Measurements from ENCODE around the gene TTC34. TPM values are rescaled to one million over a fixed set of nuclear protein-coding genes. Genes with fewer than 3 reads are reported as not detected.

TTC34 gene
- total and polyA plus RNA-seq, 2 of the 13 experiments (the other 11 are each of a cell fraction or from before 2014, with no cell fraction given): 0.07 to 0.11 TPM

DNA sequence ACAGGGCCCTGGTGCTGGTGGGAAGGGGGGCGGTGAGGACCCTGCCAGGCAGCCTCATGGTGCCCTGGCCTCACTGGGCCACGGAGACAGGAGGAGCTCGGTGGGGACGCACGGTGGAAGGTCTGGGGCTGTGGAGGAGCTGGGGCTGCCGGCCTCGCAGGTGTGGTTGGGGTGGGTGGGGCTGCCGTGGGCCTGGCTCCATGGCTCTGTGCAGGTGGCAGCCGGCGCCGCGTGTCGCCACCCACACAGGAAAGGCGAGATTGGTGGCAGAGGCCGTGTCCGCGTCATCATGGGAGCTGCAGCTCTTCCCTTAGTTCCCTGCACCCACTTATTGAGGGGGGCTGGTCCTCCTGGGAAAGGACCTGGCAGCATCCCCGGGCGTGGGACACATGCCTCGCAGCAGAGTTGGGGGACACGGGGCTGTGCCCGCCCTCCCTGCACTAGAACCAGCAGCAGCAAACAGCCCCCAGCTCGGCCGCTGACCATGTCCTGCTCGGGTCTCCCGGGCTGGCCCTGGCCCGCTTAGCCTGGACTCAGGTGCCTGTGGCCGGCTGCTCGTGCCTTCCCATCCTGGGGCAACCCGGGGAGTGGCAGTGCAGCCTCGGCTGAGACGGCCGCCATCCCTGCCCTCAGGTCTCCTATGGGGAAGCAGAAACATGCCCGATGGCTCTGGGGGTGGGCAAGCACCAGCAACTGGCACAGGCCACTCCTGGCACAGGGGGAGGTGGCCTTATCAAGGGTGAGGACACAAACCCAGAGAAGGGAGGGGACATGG, 7.5 kb upstream of the TTC34 start:
- H3K4me1 ChIP-seq (ENCODE audit: insufficient read depth, low read length): peaks cover 17% of the 10 kb centered on the region
- POLR2A ChIA-PET: no interaction called here
- no peak overlapping the region for H2AFZ ChIP-seq (ENCODE audit: low read length)
- 27% methylated on average over 5 of the region's 34 CpGs for WGBS (ENCODE audit: low lambda C conversion rate)
- in situ Hi-C loops (cut with HindIII; ENCODE audit: extremely low pct_ligation_motif_present, low pct_unique_long_range_greater_than_20kb) (no loop called here), intact Hi-C loops (cut with micrococcal nuclease; ENCODE audit: unreplicated experiment) (no loop called here)
- no peaks in the 10 kb centered on the region; the same call in 1 of the 2 replicates for H3K9me3 ChIP-seq (ENCODE audit: low read length)
- FAIRE-seq (no peak), DNase-seq (ENCODE audit: low spot score) (no peak), ATAC-seq (no peak)
- H3K4me3 ChIP-seq (replicated peaks in 1 of 3; ENCODE audit: insufficient read depth in 1 of 3, low read depth in 2 of 3, low read length in 3 of 3): no peak overlapping the region
- H3K79me2 ChIP-seq (ENCODE audit: insufficient read depth, low read length): no peaks in the 10 kb centered on the region
- BruUV-seq (replicated peaks): no TSS peak
- no peaks in the 10 kb centered on the region for H4K20me1 ChIP-seq (ENCODE audit: insufficient read depth, low read length)
- CTCF ChIA-PET (ENCODE audit: low intra/inter-chr PET ratio, low total read pairs): no interaction called here
- H3K27ac ChIP-seq (ENCODE audit: extremely low read length, insufficient read depth, low read length): no peak overlapping the region
- TF ChIP-seq SAFB2 (CRISPR knock-in tag; IDR thresholded peaks at IDR 0.05; ENCODE audit: borderline replicate concordance, low read depth): no peak
- 0 out of 2 replicates have a peak, but pooled peaks have one; percentile 58 for TF ChIP-seq HNRNPL (IDR thresholded peaks at IDR 0.05; ENCODE audit: low read depth, low read length)
- TF ChIP-seq, protein P1, sequence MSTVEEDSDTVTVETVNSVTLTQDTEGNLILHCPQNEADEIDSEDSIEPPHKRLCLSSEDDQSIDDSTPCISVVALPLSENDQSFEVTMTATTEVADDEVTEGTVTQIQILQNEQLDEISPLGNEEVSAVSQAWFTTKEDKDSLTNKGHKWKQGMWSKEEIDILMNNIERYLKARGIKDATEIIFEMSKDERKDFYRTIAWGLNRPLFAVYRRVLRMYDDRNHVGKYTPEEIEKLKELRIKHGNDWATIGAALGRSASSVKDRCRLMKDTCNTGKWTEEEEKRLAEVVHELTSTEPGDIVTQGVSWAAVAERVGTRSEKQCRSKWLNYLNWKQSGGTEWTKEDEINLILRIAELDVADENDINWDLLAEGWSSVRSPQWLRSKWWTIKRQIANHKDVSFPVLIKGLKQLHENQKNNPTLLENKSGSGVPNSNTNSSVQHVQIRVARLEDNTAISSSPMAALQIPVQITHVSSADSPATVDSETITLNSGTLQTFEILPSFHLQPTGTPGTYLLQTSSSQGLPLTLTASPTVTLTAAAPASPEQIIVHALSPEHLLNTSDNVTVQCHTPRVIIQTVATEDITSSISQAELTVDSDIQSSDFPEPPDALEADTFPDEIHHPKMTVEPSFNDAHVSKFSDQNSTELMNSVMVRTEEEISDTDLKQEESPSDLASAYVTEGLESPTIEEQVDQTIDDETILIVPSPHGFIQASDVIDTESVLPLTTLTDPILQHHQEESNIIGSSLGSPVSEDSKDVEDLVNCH (CRISPR knock-in tag; IDR thresholded peaks at IDR 0.05): no peak
- TF ChIP-seq, protein P2, sequence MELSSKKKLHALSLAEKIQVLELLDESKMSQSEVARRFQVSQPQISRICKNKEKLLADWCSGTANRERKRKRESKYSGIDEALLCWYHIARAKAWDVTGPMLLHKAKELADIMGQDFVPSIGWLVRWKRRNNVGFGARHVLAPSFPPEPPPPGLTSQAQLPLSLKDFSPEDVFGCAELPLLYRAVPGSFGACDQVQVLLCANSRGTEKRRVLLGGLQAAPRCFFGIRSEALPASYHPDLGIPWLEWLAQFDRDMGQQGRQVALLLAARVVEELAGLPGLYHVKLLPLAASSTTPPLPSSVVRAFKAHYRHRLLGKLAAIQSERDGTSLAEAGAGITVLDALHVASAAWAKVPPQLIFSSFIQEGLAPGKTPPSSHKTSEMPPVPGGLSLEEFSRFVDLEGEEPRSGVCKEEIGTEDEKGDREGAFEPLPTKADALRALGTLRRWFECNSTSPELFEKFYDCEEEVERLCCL (CRISPR knock-in tag; IDR thresholded peaks at IDR 0.05; ENCODE audit: borderline replicate concordance): no peak
- TF ChIP-seq ZNF788 (CRISPR knock-in tag; IDR thresholded peaks at IDR 0.05; ENCODE audit: borderline replicate concordance): no peak
- no peak for TF ChIP-seq ZKSCAN1 (IDR thresholded peaks at IDR 0.05; ENCODE audit: low read length)
- TF ChIP-seq, protein P3, sequence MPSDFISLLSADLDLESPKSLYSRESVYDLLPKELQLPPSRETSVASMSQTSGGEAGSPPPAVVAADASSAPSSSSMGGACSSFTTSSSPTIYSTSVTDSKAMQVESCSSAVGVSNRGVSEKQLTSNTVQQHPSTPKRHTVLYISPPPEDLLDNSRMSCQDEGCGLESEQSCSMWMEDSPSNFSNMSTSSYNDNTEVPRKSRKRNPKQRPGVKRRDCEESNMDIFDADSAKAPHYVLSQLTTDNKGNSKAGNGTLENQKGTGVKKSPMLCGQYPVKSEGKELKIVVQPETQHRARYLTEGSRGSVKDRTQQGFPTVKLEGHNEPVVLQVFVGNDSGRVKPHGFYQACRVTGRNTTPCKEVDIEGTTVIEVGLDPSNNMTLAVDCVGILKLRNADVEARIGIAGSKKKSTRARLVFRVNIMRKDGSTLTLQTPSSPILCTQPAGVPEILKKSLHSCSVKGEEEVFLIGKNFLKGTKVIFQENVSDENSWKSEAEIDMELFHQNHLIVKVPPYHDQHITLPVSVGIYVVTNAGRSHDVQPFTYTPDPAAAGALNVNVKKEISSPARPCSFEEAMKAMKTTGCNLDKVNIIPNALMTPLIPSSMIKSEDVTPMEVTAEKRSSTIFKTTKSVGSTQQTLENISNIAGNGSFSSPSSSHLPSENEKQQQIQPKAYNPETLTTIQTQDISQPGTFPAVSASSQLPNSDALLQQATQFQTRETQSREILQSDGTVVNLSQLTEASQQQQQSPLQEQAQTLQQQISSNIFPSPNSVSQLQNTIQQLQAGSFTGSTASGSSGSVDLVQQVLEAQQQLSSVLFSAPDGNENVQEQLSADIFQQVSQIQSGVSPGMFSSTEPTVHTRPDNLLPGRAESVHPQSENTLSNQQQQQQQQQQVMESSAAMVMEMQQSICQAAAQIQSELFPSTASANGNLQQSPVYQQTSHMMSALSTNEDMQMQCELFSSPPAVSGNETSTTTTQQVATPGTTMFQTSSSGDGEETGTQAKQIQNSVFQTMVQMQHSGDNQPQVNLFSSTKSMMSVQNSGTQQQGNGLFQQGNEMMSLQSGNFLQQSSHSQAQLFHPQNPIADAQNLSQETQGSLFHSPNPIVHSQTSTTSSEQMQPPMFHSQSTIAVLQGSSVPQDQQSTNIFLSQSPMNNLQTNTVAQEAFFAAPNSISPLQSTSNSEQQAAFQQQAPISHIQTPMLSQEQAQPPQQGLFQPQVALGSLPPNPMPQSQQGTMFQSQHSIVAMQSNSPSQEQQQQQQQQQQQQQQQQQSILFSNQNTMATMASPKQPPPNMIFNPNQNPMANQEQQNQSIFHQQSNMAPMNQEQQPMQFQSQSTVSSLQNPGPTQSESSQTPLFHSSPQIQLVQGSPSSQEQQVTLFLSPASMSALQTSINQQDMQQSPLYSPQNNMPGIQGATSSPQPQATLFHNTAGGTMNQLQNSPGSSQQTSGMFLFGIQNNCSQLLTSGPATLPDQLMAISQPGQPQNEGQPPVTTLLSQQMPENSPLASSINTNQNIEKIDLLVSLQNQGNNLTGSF (CRISPR knock-in tag; IDR thresholded peaks at IDR 0.05): no peak
- H3K27me3 ChIP-seq (ENCODE audit: control insufficient read depth in 1 of 2, insufficient read depth in 2 of 2, low read length in 2 of 2): peaks cover 16 to 58% of the 10 kb centered on the region in 2 experiments
- no peak overlapping the region for H3K4me2 ChIP-seq (ENCODE audit: low read depth, low read length)
- H3K9ac ChIP-seq (ENCODE audit: insufficient read depth, low read depth, low read length): no peak overlapping the region
- no peaks in the 10 kb centered on the region for H3K36me3 ChIP-seq (replicated peaks in 1 of 2; ENCODE audit: control insufficient read depth in 1 of 2, insufficient read depth in 2 of 2, low read length in 2 of 2)

Data from HepG2 (cell line).